ENCODE results near the gene SLCO3A1.

Gene SLCO3A1

DNA sequence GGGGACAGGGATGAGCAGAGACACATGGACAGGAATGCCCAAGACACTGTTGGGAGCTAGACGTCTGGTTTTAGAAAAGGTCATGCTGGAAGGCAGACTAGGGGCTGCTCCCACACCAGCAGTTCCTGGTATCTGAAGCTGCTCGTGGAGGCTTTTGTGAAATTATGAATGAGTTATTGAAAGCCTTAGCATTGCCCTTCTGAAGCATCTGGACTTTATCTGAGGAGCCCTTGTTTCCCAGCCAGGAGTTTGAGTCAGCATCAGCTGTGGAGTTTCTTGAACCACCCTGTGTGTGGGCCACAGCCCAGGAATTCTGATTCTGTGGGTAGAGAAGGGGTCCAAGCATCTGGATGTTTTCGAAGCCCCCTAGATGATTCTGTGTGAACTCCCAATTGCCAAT is 258.7 kb downstream of the SLCO3A1 start:
- Histone ChIP-seq H3K4me1 (ENCODE audit: control insufficient read depth in 1 of 2, insufficient read depth in 1 of 2, low read depth in 1 of 2, low read length in 1 of 2) (no peaks in the 10 kb centered on the region), H3K27me3 (no peaks in the 10 kb centered on the region), H3K27ac (no peak overlapping the region), H3K36me3 (peaks cover 71% of the 10 kb centered on the region), H3K4me3 (ENCODE audit: low read depth in 1 of 2, low read length in 1 of 2) (no peak overlapping the region), H3K9me3 (no peaks in the 10 kb centered on the region)
- TF ChIP-seq, protein P1, sequence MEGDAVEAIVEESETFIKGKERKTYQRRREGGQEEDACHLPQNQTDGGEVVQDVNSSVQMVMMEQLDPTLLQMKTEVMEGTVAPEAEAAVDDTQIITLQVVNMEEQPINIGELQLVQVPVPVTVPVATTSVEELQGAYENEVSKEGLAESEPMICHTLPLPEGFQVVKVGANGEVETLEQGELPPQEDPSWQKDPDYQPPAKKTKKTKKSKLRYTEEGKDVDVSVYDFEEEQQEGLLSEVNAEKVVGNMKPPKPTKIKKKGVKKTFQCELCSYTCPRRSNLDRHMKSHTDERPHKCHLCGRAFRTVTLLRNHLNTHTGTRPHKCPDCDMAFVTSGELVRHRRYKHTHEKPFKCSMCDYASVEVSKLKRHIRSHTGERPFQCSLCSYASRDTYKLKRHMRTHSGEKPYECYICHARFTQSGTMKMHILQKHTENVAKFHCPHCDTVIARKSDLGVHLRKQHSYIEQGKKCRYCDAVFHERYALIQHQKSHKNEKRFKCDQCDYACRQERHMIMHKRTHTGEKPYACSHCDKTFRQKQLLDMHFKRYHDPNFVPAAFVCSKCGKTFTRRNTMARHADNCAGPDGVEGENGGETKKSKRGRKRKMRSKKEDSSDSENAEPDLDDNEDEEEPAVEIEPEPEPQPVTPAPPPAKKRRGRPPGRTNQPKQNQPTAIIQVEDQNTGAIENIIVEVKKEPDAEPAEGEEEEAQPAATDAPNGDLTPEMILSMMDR (IDR thresholded peaks at IDR 0.05) = no peak

DNA sequence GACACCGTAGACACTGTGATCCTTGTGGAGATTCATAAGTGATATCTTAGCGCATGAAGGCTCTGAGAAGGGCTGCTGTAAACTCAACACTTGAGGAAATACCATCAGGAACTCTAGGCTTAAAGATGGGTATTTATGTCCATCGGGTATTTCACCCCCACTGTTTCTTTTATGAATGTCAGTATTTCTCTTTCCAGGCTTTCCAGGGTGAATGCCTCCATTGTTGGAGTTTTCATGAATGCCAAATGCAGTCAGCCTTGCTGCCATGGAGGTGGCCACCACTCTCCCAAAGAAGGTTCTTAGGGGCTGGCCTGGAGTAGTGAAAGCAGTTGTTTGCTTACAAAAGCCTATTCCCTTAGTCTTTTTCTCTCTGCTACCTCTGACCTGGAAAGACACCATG is 259.2 kb downstream of the SLCO3A1 start:
- Histone ChIP-seq H3K4me1 (ENCODE audit: control insufficient read depth in 1 of 2, insufficient read depth in 1 of 2, low read depth in 1 of 2, low read length in 1 of 2) (no peaks in the 10 kb centered on the region), H3K27me3 (no peaks in the 10 kb centered on the region), H3K27ac (no peak overlapping the region), H3K36me3 (peaks cover 71% of the 10 kb centered on the region), H3K9me3 (no peaks in the 10 kb centered on the region), H3K4me3 (ENCODE audit: low read depth in 1 of 2, low read length in 1 of 2) (no peak overlapping the region)
- TF ChIP-seq, protein P1 (IDR thresholded peaks at IDR 0.05) = no peak

DNA sequence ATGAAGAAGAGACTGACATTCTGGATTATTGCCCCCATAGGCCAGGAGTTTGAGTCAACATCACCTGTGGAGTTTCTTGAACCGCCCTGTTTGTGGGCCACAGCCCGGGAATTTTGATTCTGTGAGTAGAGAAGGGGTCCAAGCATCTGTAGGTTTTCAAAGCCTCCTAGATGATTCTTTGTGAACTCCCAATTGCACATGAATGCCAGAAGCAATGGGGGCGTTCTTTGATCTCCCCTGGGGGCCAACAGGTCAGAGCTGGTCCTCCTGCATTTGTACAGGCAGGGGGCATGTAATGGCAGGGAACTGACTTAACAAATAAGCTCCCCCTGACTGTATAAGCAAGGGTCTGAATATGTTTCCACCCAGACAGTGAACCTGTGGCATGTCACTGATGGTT is 260.3 kb downstream of the SLCO3A1 start:
- no peaks in the 10 kb centered on the region for H3K9me3 ChIP-seq
- no peaks in the 10 kb centered on the region for H3K4me1 ChIP-seq (ENCODE audit: control insufficient read depth in 1 of 2, insufficient read depth in 1 of 2, low read depth in 1 of 2, low read length in 1 of 2)
- TF ChIP-seq, protein P1 (IDR thresholded peaks at IDR 0.05) = no peak
- peaks cover 64% of the 10 kb centered on the region for H3K36me3 ChIP-seq
- H3K27me3 ChIP-seq = no peaks in the 10 kb centered on the region
- H3K27ac ChIP-seq = no peak overlapping the region
- H3K4me3 ChIP-seq (ENCODE audit: low read depth in 1 of 2, low read length in 1 of 2) = no peak overlapping the region

DNA sequence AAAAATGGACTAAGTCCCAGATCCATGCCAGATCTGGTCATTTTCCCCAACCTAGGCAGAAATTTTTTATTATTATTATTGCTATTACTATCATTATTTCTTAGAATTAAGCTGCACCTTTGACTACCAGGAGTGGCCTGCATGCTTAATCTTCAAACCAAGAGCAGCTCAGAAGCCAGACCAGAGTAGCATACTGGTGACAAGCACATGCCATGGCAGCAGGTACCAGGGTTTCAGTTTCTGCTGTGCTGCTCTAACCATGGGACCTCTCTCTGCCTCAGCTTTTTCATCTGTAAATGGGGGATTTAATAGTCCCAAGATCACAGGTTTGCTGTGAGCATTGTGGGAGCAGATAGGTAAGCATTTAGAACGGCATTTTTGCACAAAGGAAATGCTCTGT is 262.3 kb downstream of the SLCO3A1 start:
- peaks cover 61% of the 10 kb centered on the region for H3K36me3 ChIP-seq
- TF ChIP-seq, protein P1 (IDR thresholded peaks at IDR 0.05) = no peak
- no peak overlapping the region for H3K4me3 ChIP-seq (ENCODE audit: low read depth in 1 of 2, low read length in 1 of 2)
- H3K4me1 ChIP-seq (ENCODE audit: control insufficient read depth in 1 of 2, insufficient read depth in 1 of 2, low read depth in 1 of 2, low read length in 1 of 2) = no peaks in the 10 kb centered on the region
- H3K27me3 ChIP-seq = no peaks in the 10 kb centered on the region
- H3K9me3 ChIP-seq = no peaks in the 10 kb centered on the region
- no peak overlapping the region for H3K27ac ChIP-seq

DNA sequence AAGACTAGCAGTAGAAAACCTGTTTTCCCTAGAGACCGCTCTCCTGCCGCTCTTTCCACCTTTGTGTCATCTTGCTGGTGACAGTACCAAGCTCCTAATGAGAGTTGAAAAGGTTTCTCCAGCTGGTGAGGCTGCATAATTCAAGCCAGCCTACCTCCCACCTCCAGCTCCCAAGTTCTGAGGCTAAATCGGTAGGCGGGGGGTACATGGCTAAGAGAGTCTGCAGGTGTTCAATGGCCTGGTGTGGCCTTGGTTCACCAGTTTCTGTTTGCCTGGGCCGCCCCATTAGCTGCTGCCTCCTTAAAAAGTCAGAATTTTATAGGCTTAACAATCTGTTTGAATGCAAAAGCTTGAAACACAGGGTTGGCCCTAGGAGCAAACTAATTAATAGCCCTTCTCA is 262.8 kb downstream of the SLCO3A1 start:
- no peaks in the 10 kb centered on the region for H3K4me1 ChIP-seq (ENCODE audit: control insufficient read depth in 1 of 2, insufficient read depth in 1 of 2, low read depth in 1 of 2, low read length in 1 of 2)
- peaks cover 63% of the 10 kb centered on the region for H3K36me3 ChIP-seq
- no peaks in the 10 kb centered on the region for H3K9me3 ChIP-seq
- H3K27me3 ChIP-seq = no peaks in the 10 kb centered on the region
- no peak overlapping the region for H3K4me3 ChIP-seq (ENCODE audit: low read depth in 1 of 2, low read length in 1 of 2)
- TF ChIP-seq, protein P1 (IDR thresholded peaks at IDR 0.05) = no peak
- no peak overlapping the region for H3K27ac ChIP-seq

DNA sequence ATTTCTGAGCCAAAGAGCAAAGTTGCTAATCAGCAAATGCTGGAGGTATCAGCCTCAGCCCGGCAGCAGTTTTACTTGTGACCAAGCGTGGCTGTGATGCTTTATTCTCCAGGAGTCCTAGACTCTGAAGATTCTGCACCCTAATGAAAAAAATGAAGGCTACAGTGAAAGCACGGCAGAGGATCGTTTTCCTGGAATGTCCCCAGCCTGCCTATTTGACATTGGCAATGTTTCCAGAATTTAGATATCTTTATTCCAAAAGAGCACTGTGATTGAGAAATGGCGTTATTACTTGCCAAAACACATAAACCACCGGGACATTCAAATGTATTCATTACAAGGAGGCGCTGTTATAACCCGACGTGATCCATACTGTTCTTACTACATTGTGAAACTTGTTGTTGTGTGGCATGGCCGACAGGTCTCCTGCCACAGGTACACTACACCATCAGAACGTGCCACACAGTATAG is 263.8 kb downstream of the SLCO3A1 start:
- H3K9me3 ChIP-seq = no peaks in the 10 kb centered on the region
- no peak overlapping the region for H3K27ac ChIP-seq
- peaks cover 64% of the 10 kb centered on the region for H3K36me3 ChIP-seq
- H3K27me3 ChIP-seq = no peaks in the 10 kb centered on the region
- no peaks in the 10 kb centered on the region for H3K4me1 ChIP-seq (ENCODE audit: control insufficient read depth in 1 of 2, insufficient read depth in 1 of 2, low read depth in 1 of 2, low read length in 1 of 2)
- TF ChIP-seq, protein P1 (IDR thresholded peaks at IDR 0.05) = no peak
- H3K4me3 ChIP-seq (ENCODE audit: low read depth in 1 of 2, low read length in 1 of 2) = no peak overlapping the region
